ENCODE measurements around the gene TK2.
"Not testable (repeated sequence)": the region's sequence is repeated elsewhere in the genome, so short reads cannot be mapped to it uniquely, and the experiment has no call there.

Gene TK2

DNA sequence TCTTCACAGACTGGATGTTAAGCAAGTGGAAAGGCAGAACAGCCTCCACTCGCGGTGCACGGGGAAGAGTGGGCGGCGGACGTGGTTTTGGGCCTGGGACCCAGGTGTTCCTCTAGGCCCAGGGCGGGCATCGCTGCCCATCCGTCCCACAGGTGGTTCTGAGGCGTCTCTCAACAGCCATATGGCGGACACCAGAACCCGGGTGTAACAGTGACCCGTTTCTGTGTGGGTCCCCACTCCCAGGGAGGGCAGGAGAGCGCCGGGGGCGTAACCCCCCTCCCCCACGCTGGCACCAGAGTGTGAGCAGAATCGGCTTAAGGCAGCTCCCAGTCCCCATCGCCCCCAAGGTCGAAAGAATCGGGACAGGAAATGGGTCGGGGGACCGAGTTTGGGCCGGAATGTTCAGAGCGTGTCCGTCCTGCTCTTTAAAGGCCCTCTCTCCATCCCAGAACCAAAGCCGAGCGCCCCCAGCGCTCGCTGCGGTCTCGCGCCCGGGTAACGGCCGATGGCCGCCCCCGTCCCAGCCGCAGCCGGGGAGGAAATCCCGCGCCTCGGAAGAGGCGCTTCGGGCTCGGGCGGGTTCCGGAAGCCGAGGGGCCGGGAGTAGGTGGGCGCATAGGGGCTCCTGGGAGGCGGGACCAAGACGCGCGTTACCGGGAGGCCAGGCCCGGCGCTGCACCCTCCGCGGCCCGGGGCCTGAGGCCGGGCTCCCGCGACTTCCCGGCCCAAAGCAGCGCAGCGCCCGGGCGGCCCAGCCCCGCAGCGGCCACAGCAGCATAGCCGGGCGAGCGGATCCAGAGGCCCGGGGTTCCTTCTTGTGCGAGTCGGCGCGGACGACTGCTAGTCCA, at the start of gene TK2:
TSS of gene TK2 (minus strand) at position 839 of the 848 bp plus-strand sequence. CDS start at position 778, 61 bp downstream.
- DNase-seq: no peak

DNA sequence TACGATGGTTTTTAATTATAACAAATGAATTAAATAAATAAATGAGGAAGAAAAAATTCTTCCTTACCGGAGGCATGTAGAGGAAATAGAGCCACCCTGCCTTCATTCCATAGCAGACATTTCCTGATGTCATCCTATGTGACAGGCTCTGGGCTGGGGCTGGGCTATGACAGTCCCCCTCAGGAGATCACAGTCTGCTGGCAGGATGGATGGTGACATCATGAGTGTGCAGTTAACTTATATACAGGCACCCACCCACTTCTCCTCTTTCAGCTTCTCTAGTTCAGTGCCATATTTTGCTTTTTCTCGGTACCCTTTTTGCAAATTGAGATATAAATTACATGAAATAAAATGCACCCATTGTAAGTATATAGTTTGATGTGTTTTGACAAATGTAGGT, 48.2 kb upstream of the TK2 start:
- no peak for DNase-seq

GRCh38 chr16:66596986-66597848, 47.3 kb upstream of the TK2 start:
- DNase-seq: peak; percentile 7

- DNase-seq: not testable (repeated sequence)
These were observed 46.6 kb upstream of the TK2 start for GRCh38 chr16:66596559-66596958.

GRCh38 chr16:66594739-66595138, 44.8 kb upstream of the TK2 start:
- DNase-seq: no peak

DNA sequence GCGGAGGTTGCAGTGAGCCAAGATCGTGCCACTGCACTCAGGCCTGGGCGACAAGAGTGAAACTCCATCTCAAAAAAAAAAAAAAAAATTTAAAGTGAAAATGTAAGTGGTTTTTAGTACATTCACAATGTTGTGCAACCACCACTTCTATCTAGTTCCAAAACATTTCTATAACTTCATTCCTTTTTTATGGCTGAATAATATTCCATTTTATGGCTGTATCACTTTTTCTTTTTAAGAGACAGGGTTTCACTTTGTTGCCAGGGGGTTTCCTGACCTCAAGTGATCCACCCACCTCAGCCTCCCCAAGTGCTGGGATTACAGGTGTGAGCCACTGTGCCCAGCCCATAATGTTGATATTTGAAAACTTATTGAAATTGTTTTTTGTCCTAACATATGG, 42.9 kb upstream of the TK2 start:
- no peak for DNase-seq

GRCh38 chr16:66592241-66592640, 42.3 kb upstream of the TK2 start:
- no peak for DNase-seq

- no peak for DNase-seq
These were observed 41.1 kb upstream of the TK2 start for GRCh38 chr16:66591018-66591417.

DNA sequence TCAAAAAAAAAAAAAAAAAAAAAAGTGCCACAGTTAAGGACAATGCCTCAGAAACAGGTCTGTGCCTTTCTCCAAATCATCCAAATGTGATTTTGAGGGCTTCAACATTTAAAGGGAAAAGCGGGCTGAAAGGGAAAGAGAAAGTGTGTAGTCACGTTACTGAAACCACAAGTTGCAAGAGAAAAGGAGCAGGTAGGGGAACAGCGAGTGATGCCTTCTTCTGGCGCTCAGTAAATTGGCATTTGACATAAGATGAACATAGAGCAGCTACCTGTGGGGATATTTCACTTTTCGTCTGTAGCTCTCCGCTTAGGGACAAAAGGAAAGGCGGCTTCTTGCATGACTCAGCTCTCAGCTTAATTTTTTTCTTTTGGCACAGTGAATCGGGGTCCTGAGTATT, 40.4 kb upstream of the TK2 start:
- DNase-seq: peak; percentile 62

DNA sequence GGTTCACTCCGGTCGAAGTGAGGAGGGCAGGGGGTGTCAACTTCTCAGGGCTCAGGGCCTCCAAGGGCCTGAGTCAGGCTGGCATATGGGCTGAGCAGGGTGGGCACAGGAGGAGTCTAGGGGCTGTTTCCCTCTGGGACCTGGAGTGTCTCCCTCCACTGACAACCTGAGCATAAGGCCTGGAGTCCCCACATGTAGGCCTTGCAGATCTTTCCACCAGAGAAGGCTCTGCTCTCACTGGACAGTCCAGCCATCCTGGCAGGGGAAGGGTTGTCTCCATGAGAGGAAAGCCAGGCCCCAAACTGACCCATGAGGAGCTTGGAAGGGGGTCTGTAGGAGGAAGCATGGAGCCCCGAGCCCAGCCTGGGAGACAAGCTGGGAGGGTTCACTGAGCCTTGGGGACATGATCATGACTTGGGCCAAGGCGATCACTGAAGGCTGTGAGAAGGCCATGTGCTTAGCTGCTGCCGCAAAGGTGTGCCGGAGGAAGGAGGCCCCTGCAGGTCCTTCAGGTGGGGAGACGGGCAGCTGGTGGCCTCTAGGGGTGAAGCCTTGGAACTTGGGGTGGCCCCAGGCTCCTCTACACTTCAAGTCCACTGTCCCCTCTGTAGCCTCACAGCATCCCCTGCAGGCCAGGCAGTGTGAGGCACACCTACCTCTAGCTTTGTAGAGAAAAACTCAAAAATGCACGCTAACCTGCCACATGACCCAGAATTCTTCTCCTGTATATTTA, 39.2 kb upstream of the TK2 start:
- peak; percentile 75 for DNase-seq

DNA sequence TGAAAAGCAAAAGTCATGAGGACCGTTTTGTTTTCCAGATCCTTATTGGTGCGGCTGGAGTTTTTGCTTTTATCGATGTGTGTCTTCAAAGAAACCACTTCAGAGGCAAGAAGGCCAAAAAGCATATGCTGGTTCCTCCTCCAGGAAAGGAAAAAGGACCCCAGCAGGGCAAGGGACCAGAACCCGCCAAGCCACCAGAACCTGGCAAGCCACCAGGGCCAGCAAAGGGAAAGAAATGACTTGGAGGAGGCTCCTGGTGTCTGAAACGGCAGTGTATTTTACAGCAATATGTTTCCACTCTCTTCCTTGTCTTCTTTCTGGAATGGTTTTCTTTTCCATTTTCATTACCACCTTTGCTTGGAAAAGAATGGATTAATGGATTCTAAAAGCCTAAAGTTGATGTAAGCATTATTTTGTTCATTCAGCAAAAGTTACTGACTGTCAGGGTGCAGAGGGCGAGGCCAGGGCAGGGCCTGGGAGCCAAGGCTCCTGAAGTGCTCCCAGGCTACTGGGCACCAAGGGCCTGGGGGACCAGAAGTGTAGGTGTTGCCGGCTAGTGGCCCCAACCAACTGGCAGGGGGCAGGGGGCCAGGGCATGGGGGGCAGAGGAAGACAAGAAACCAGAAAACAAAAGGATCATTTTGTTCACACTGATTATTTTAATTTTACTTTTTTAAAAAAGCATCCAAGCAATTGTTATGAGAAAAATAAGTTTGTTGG, 38.1 kb upstream of the TK2 start:
- DNase-seq: no peak

DNA sequence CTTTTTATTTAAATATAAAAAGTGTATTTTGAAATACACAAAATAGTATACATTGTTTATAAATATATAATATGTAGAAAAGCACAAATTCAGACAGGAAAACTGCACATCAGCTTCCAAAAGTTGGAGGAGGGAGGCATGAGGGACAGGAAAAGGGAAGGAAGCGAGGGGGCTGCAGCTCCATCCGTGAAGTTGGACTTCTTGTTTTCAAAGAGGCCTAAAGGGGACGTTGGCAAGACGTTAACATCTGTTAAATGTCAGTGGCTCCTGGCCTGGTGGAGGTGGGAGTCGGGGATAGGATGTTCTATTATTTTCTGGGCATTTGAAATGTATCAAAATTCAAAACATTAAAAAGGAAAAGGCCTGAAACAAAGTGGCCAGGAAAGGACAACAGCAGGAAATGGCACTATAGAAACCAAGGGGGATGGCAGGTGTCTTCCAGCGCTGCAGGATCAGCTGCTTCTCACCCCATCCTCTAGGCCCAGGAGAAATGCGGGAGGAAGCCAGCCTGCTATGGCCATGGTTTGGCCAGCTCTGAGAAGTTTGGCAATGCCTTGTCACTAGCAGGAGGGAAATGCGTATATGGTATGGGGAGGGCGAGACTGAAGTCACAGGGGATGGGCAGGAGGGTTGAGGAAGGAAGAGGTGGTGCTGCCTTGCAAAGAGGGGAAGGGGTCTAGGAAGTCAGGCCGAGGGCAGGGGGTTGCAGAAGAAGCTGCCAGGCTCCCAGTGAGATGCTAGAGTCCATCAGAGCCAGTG, 35.7 kb upstream of the TK2 start:
- DNase-seq: no peak

- DNase-seq: no peak
These were observed 31.5 kb upstream of the TK2 start for GRCh38 chr16:66581246-66581952.

DNA sequence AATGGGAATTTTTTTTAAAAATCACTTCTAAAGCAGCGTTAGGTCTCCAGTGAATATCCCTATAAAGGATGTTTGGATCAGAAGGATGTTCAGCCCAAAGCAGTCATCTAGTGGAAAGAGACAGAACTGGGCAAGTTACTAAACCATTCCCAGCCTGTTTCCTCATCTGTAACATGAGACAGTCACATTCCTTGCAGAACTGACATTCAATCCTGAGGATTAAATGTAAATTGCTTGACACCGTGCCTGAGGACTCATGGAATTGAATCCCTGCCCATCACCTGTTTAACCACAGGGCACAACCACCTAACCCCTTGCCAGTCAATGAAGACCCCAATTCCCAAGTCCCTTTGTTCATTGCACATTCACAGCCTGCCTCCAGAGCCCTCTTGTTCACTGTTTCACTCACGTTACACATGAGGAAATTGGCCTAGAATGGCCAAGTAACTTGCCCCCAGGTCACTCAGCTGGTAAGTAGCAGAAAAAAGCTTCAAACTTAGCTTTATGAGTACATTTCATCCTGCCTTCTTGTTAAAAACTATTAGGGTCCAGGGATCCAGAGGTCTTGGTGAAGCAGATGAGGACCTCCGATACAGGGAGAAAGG, 30.8 kb upstream of the TK2 start:
- DNase-seq: no peak

DNA sequence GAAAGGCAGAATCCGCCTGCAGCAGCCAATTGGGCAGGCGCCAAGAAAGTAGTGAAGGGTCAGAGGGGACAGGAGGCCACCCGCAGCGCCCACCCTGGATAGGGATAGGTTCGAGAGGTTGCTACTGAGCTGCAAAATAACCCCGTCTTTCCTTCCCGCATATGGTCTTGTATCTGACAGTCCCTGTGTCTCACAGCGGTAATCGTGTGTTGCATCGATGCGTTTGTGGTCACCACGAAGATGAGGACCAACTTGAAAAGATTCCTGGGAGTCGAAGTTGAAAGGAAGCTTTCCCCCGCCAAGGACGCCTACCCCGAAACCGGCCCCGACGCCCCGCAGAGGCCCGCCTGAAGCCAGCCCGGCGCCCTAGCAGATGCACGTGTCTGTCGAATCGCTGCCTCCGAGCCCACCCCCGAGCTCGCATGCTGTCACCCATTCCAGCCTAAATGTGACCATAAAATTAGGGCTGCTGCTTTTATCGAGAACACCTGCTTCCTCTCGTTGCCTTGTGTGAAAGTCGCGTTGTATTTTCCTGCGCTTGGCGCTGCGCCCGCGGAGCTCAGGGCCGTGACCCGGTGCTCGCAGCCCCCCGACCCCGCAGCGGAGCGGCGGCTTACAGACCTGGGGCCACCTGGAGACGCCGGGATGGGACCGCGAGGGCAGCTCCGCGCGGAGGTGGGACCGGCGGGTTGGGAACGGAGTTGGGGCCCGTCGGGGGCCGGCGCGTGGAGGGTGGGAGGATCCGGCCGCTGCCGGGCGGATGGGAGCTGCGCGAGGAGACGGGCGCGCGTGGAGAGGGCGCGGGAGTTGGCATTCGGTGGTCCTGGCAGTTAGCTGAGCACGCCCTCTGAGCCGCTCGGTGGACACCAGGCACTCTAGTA, 29.0 kb upstream of the TK2 start, which contains the start of gene CMTM2:
TSS of gene CMTM2 (plus strand) at position 813 of the 881 bp plus-strand sequence. CDS start 145 bp downstream, outside the sequence.
- no peak for DNase-seq

GRCh38 chr16:66576296-66576695, 26.4 kb upstream of the TK2 start:
- DNase-seq: no peak

DNA sequence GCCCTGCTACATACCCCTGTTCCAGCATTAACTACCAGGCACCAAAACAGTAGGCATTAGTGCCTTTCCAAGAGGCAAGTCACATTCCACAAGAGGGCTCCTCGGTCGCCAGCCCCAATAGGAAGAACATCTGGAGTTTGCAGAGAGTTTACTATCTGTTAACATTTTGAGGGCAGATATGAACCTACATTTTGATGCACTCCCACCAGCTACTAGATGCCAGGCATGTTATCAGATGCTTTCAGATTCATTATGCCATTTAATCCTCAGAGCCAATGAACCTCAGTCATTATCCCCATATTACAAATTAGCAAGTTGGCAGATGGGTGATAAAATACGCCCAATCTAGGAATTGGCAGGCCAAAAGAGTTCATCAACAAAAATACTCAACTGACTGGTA, 25.1 kb upstream of the TK2 start:
- DNase-seq: no peak

DNA sequence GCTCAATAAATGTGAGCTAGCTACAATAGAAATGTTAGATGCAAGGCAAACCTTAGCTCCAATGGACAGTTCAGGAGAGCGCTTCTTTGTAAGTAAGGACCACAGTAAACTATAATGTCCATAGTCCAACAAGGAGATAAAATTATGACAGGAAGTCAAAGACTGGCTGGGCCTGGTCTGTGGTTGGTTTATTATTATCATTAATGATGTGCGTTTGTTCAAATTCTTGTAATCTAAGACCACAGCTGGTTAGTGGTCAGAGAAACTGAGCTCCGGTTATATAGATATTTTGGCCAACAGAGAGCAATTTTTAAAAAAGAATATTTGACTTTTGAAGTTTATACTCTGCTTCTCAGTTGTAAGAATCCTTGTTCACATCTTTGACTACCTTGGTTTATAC, 24.6 kb upstream of the TK2 start:
- DNase-seq: no peak

DNA sequence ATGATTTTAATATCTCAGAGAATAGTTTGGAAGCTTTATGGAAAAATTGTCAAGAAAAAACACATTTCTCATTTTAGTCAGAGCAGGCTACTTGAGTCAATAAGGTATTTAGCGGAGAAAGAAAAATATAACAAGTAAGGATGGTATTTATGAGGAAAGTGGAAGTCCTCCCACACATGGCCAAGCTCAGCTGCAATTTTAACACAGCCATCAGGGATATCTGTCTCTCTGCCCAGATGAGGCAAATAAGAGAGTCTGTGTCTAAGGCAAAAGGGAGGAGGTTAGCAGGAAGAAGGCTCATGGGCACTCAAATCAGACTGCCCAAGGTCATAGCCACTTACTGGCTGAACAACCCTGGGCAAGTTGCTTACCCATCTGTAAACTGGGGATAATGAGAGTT, 24.2 kb upstream of the TK2 start:
- no peak for DNase-seq

GRCh38 chr16:66572356-66572755, 22.4 kb upstream of the TK2 start:
- no peak for DNase-seq

All from CD4-positive, alpha-beta T cell treated with Interleukin-4 for 4 hours (primary cell).